Stimulated activated CD4-positive, alpha-beta T cell treated with anti-CD3 and anti-CD28 coated beads, Interleukin-4, amount 100 ng/mL, for 48 hours (primary cell): ENCODE data around the gene FAM151A.

Experiments used
- DNase-seq, 2 donors: peaks; one replicate each; pipeline ENCODE4 v3.0.0-alpha.2; 2020; ENCODE audit warnings: low read depth in 2 of 2

The FAM151A gene

DNA sequence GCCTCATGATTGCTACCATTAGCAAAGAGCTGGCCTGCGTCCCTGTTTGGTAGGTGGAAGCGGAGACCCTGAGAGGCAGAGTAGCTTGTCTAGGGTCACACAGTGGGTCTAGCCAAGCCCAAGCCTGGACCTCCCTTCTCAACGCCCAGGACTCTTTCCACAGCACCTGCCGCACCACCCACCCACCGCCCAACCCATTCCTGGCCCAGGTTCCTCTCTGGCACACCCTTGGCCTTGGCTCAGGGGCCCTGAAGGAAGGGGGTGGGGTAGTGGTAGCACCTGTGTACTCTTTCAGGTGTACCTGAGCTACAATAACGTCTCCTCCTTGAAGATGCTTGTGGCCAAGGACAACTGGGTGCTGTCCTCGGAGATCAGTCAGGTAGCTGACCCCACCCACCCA, 19.3 kb downstream of the FAM151A start:
- DNase-seq, result no peak

DNA sequence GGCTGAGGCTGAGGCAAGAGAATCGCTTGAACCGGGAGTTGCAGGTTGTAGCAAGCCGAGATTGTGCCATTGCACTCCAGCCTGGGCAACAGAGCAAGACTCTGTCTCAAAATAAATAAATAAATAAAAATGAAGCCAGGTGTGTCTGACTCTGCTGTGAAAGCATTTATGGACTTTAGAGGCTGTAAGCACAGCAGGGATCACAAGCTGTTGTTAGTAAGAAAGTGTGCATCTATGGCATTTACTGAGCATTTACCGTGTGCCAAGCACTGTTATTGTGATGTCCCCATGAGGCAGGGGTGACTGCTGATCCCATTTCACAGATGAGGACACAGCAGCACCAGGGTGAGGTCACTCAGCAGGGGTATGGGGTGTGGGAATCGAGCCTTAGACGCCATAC, 20.1 kb downstream of the FAM151A start:
- DNase-seq, result no peak

DNA sequence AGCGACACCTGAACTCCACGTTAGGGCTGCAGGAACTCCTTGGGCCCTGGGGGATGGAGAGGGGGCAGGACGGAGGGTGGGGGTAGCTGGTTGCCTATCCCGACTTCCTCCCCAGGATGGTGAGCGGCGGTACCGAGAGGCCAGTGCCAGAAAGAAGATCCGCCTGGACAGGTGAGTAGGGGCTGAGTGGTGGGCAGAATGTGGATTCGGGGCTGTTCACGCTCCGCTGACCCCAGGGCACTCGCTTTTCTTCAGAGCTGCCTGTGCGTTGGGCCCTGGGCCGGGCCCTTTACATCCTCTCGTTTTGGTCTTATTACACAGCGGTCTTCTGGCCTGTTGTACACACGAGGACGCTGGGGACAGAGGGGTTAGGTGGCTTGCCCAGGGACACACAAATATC, 20.8 kb downstream of the FAM151A start:
- DNase-seq, result no peak

DNA sequence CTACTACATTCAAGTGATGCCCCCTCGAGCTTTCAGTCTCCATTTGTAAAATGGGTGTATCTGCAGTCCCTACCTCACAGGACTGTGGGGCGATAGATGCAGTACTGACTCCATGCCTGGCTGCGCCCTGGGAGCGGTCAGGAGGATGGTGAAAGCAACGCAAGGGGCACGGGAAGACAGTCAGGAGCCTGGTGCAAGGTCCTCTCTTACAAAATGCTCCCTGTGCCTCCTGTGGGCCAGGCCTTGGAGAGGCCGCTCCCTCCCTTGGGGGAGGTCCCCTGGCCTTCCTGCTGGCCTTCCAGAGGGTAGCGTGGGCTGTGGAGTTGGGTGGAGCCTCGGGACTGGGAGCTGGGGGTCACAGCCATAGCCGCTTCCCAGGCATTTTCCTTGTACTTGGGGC, 21.6 kb downstream of the FAM151A start:
- no peak for DNase-seq

DNA sequence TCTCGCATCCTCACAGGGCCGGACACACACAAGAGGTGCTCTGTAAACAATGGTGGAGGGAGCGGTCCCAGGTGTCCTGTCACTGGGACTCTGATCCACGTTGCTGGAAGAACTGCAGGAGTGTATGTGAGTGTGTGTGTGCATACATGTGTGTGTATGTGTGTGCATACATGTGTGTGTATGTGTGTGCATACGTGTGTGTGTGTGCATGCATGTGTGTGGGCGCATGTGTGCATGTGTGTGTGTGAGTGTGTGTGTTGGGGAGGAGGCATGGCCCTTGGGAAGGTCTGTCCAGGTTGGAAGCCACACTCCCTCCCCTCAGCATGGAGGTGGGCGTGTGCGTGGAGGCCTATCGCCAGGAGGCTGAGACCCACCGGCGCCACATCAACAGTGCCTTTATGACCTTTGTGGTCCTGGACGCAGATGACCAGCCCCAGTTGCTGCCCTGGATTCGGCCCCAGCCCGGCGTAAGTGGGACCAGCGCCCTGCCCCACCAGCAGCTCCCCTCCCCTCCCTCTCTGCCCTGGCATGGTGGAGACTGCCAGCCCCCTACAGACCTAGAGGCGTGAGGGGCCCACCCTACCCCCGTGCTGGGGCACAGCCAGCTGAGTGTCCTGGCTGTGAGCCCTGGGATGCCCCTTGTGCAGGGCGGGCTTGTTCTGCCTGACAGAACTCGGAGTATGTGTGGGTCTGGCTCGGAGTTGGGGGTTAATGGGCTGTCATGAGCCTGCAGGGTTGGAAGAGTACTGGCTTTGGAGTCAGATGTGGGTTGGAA, 22.2 kb downstream of the FAM151A start:
- no peak for DNase-seq

DNA sequence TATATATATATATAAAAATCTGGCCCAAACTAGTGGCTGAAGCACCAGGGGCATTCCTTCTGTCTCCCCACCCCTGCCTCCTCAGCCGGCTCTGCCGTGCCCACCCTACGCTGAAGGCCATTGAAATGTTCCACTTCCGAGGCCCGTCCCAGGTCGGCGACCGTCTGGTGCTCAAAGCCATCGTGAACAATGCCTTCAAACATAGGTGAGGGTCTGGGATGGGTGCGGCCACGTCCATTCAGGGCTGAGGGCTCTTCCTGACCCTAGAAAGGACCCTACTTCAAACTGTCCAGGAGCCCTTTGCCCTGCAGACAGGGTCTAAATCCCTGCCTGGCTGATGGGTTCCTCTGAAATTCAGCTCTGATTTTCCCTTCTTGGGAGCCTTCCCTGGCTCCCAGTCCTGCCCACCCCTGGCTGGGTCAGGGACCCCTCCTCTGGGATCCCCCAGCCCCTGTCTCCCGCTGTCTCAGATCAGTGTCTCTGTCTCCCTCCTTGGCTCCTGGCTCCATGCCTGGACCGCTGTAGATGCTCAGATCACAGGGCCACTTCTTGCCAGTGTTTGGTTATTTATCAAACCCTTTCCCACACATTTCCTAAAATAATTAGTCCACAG, 24.0 kb downstream of the FAM151A start:
- no peak for DNase-seq

DNA sequence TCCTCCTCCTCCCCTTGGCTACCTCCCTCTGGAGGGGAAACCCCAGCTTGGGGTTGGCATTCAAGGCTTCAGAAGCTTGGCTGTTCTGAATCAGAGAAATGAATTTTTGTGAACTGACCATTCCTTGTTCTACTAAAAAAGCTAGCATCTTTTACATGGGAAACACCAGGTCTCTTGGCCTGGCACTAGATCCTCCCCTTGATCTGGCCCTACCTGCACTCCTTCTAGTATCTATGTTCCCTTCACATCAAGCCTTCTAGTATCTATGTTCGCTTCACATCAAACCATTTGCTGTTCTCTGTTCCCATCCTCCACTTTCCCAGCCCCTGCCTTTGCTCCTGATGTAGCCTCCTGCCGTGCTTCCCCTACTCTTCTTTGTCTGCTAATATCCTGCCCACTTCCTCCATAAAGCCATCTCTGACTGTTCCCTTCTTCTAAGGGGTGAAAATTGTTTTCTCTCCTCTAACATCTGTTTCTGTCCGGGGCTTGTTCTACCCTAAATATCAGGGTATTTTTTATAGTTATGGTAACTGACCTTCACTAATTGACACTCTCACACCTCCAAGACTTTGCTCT, 25.8 kb downstream of the FAM151A start:
- no peak for DNase-seq

DNA sequence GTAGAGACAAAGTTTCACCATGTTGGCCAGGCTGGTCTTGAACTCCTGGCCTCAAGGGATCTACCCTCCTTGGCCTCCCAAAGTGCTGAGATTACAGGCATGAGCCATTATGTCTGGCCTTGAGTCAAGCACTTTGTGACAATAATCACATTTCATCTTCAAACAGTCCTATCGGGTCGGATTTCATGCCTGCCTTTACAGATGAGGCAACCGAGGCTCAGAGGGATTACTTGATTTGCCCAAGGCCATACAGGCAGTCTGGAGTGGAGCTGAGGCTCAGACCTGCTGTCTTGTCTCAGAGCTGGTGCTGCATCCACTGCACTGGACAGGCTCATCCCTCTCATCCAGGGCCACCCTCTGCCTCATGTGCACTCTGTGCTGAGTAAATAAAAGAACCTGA, 26.6 kb downstream of the FAM151A start:
- no peak for DNase-seq

DNA sequence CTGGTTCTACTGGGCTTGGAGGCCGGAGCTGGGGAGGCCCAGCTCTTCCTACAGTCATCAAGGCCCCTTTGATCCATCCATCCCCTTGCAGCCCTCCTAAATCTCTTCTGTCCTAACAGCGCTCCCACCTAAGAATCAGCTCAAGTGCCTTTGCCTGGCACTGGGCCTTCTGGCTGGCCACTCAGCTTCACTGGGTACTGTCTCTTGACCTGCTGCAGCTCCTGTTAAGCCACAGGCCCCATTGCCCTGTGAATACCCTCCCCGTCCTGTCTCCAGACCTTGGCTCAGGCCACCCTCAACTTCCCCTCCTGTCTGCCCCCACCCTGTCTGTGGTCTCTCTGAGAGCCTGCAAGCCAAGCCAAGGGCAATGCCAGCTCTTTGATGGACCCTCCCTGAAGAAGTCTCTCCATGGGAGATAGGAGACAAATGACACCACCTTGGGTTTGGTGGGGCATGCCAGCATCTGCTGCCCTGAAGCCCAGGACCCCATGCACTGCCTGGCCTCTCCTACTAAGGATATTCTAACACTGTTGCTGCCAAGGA, 27.3 kb downstream of the FAM151A start:
- DNase-seq, result no peak

DNA sequence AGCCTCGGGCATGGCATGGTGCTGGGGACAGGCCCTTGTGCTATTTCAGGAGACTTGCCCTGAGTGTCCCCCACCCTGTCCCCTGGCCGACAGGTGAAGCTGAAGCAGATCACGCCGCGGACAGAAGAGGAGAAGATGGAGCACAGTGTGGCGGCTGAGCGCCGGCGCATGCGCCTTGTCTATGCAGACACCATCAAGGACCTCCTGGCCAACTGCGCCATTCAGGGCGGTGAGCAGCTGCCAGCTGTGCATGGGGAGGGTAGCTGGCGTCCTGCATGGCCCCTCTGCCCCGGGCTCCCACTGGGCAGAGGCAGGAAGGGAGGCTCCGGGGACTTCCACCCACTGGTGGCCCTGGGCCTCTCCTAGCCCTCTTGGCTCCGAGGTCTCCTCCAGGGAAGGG, 28.9 kb downstream of the FAM151A start:
- DNase-seq, result no peak

DNA sequence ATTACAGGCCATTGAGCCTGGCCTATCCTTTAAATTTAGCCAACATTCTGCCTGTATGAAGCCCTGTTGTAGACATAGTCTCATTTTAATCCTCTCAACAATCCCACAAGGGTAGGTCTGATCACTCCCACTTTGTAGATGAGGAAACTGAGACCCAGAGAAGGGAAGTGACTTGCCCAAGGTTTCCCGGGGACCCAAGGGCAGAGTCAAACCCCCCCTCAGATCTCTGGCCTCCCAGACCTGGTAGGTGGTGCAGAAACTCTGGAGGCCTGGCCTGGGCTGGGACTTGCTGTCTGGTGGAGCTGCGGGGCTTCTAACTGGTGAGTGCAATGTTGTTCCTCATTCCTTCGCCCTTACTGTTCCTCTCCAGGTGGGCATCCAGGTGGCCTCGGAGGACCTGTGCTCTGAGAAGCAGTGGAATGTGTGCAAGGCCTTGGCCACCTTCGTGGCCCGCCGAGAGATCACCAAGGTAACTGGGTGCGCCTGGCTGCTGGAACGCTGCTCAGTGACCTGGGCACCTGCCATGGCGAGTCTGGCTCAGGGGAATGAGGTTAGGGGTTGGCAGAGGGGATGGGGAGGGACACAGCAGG, 29.7 kb downstream of the FAM151A start:
- DNase-seq, result no peak

DNA sequence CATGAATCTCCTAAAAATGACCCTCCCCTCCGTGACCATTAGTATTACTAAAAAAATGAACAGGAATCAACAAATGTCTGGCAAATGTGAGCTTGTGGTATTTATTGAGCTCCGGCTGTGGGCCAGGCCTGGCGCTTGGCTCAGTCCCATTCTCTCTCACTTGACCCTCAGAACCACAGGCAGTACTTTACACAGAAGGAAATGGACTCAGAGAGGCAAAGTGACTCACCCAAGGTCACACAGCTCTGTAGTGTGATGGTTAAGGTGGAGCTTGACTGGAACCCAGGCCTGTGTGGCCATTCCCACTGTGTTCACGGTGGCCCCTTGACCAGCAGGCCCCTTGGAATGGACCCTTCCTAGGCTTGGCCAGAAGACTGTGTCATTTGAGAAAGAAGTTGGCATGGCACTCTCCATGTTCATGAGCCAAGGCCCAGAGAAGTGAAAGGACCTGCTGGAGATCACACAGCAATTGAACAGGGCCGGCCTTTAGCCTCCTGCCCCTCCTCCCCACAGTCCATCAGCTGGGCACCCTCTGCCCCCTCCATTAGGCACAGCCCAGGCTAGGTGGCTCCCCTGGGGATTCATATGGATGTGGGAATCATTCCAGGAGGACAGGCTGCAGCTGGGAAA, 32.1 kb downstream of the FAM151A start:
- DNase-seq, result no peak

DNA sequence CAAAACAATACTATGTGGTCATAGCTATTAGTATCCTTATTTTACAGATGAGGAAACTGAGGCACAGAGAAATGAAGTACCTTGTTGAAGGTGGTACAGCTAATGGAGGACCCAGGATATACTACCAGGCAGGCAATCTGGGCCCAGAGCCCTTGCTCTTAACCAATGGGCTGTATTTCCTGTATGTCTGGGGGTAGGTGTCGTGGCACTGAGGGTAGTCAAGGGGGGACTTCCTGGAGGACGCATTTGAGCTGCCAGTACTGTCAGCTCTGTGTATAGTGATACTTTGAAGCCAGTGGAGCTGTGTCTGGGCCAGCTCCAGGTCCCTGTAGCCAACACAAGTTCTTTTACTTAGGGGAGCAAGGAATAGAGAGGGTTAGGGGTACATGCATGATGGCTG, 34.9 kb downstream of the FAM151A start:
- DNase-seq, result no peak

DNA sequence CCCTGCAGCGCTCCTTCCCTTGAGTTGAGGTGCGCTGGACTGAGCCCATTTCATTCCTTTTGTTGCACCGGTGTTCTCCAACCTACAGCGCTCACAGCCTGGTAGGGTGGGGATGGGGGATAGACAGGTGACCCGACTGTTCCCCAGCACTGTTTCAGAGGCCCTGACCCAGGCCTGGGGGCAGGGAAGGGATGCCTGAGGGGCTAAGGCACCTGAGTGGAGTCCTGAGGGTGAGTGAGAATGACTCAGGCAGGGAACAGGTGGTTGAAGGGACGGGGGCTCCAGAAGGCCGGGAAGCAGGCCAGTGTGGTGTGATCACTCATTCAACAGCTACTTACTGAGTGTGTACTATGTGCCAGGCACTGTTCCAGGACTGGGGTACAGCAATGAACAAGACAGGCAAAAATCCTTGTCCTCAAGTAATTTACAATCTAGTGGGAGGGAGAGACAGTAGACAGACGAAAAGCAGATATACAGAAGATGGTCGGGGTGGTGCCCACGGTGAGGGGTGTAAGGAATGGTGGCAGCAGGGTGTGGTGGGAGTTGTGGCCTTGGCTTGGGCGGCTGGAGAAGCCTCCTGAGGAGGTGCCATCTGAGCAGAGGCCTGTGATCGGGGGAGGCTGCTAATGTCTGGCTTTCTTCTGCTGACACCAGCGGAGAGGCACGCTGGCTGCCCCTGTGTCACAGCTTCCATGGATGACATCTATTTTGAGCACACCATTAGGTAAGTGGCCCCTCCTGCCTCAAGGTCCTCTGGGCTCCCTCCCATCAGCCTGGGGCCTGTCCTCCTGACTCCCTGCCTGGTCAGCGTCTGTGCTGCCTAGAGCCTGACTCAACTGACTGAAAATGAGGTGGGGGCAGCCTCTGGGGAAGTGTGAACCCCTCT, 37.9 kb downstream of the FAM151A start:
- DNase-seq, result no peak

DNA sequence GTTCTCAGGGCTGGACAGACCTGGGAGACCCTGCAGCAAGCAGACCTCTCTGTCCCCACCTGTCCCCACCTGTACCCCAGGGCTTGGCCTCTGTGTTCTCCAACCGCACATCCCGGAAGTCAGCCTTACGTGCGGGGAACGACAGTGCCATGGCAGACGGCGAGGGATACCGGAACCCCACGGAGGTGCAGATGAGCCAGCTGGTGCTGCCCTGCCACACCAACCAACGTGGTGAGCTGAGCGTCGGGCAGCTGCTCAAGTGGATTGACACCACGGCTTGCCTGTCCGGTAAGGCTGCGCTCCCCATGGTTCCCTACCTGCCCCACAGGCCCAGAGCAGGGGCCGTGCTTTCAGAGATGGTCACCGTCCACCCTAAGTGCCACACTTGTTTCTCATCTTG, 38.8 kb downstream of the FAM151A start:
- DNase-seq, result no peak

DNA sequence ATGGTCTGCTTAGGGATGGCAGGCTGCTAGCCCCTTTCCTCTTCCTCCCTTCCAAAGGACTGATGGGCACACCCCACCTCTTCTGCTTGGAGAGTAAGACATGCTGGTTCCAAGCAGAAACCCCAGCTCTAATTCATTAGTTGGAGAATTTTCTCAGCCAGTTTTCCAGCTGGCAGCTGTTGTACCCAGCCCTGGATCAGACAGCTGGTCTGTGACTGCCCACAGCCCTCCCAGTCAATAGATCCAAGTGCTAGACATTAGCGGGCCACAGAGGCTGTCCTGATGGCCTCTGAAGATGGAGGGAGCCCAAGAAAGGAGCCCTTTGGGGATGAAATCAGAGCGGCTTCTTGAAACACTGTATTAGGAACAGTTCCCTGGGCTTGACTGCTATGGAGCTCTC, 39.5 kb downstream of the FAM151A start:
- no peak for DNase-seq

DNA sequence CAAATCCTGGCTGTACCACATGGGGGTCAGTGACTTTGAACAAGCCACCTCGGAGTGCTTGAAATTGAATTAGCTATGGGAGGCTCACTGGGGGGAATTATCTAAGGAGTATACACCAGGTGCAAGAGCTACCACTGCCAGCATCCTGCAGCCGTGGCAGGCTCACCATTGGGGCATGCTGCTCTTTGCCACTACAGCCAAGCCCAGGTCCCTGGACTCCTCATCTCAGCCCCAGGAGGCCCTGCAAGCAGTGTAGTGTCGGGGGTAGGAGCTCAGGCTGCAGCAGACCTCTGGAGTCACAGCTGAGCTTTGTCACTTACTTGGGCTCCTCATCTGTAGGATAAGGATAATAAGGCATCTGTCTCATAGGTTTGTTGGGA, 40.0 kb downstream of the FAM151A start:
- DNase-seq, result no peak

DNA sequence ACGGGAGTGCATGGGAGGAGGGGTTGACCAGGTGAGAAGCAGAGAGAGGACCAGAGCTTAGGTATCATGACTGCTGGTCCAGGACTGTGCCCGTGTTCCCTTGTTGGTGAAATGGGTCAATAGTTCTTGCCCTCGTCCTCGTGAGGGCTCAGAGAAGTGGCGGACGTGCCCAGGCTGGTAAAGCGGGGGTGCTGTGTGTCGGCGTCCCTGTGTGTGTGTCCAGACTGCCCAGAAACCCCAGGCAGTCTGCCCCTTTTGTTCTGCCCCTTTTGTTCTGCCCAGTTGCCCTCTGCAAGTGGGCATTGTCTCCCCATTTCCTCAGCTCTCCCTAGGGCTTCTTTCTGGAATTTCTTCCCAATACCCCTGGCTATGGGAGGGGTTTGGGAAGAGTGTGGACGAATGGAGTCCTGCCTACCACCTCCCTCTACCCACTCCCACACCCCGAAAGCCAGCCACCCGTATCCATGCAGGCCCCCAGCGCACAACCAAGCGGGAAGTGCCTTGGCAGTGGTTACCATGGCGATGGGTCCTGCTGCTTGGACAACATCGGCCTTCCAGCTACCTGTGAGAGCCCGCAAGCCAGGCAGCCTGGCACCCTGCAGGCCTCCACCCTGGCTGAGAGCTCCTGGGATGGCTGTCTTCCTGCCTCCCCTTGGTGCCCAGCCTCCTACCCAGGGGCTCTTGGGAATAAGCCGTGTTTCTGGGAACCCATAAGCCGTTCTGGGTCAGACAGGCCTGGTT, 40.6 kb downstream of the FAM151A start:
- DNase-seq, result no peak

DNA sequence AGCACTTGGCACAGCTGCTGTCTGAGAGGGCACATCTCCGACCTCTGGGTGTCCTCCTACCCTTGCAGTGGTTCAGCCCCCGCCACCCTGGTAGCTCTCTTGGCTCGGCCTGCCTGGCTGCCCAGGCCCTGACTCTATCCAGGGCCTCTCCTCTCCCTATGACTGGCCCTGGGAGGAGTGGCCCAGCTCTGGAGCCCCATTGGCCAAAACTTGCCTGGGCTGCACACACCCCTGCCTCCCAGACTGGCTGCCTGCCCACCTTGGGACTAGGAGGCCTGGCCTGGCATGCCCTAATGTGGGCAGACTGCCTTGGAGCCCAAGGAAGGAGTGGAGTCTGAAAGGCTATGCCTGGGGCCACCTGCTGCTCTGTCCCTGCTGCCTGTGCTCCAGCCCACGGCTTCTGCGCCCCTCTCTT, 41.7 kb downstream of the FAM151A start:
- no peak for DNase-seq

DNA sequence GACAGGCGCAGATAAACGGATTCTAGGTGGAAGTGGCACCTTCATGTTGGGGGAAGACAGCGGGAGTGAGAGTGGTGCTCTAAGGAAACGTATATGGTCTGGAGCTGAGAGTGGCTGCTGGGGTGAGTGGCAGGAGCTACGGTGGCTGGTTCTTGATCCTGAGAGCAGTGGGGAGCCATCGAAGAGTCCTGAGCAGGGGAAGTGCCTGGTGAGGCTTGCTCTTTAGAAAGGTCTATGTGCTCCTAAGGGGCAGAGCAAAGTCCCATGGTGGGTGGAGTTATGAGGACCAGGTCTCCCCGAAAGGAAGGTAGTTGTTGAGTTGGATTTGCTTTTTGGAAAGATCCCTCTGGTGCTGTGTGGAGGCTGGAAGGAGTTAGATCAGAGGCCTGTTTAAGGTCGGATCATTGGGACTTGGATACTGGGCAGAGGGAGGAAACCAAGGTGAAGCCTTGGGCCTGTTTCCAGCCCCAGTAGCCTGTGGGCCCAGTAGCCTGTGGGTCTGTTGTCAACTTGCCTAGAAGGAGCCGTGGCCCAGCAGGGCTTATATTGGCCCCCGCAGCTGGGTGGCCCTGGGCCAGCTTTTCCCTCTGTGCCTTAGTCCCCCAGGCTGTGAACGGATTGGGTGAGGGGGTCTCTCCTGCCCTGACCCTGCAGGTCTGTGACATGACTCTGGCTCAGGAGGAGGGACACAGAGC, 42.3 kb downstream of the FAM151A start:
- no peak for DNase-seq
